Measurements from ENCODE around the gene ADAM12. TPM values are rescaled to one million over a fixed set of nuclear protein-coding genes. Genes with fewer than 3 reads are reported as not detected.

The ADAM12 gene
- total RNA-seq, 1 experiment from 2014 or later: 16.8 TPM

GRCh38 chr10:126422567-126422966, 34.3 kb upstream of the ADAM12 start:
- Histone ChIP-seq H3F3A (ENCODE audit: insufficient read depth, low read depth) (no peaks in the 10 kb centered on the region), H3K27me3 (ENCODE audit: insufficient read depth, low read depth) (no peaks in the 10 kb centered on the region), H3K9me2 (ENCODE audit: insufficient read depth) (no peaks in the 10 kb centered on the region), H3K36me3 (ENCODE audit: low read depth) (no peaks in the 10 kb centered on the region), H3K9me3 (ENCODE audit: insufficient read depth, low read depth) (peaks cover 6% of the 10 kb centered on the region; the same call in 1 of the 2 replicates), H2AFZ (no peak overlapping the region), H3K4me1 (replicated peaks; ENCODE audit: insufficient read depth) (peaks cover 10% of the 10 kb centered on the region; the same call in 1 of the 2 replicates), H4K20me1 (ENCODE audit: insufficient read depth) (no peaks in the 10 kb centered on the region), H3K79me2 (ENCODE audit: low read depth) (no peaks in the 10 kb centered on the region), H3K4me3 (no peak overlapping the region), H3K4me2 (no peak overlapping the region), H3K27ac (no peak overlapping the region)
- TF ChIP-seq EZH2 (IDR thresholded peaks at IDR 0.05; ENCODE audit: low read depth) (no peak), CTCF (conservative IDR thresholded peaks at IDR 0.05) (no peak)
- BruUV-seq (replicated peaks): no TSS peak
- intact Hi-C loops (cut with micrococcal nuclease; ENCODE audit: unreplicated experiment): no loop called here
- ChIA-PET POLR2A (ENCODE audit: unreplicated experiment) (interaction anchor here (0.7 kb wide), 1 partner anchor 192 kb away, joined by 3 read pairs; no protein-coding TSS in a partner anchor), CTCF (no interaction called here)
- DNase-seq: no peak

DNA sequence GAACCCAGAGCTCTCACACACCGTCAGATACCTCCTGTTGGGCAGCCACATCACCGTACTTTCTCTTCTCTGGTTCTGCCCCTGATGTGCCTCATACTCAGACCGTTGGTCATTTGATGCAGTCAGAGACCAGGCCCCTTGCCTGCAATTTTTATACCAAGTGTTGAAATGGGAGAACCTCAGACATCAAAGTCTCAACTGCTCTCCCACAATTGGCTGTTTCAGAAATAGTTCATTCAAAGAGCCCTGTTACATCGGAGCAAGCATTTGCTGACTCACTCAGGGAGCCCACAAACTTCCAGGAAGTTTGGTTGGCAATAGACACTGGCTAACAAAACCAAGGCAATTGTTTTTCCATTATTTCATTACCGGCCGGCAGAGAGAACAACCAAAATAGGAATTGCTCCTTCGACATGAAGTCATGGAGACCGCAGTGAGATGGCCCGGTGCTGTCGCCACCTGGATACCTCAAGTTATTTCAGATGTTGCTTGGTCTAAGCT, 33.5 kb upstream of the ADAM12 start:
- BruUV-seq (replicated peaks): no TSS peak
- CTCF ChIA-PET: no interaction called here

DNA sequence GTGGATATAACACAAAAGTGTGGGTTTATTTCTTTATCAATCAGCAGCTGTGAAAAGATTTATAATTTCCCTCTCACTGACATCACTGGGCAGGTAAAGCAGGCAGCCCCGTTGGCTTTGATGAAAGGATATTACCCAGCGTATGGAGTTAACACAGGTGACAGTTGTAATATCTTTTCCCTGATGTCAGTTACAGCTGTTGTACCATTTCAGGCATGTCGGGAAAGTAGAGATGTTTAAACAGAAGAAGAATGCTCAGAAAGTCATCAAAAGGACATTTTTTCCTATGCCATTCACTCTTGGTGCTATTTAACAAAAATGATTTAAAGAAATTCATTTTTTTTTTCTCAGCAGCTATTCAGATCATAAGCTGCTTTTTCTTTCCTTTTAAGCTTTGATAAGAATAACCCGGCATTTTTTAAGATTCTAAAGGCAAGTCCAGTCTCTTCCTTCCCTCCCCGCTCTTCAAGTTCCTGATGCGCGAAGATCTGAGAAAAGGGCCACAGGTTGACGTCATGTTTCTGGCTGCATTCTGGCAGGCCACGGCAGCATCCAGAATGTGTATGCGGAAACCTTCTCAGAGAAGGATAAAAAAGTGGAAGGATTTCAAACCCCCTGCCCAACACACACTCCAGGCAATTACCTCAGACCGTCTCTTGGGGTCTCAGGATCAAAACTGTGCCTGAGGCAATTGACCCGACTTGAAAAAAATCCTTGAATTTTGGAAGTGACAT, 32.5 kb upstream of the ADAM12 start:
- Histone ChIP-seq H3K27me3 (ENCODE audit: insufficient read depth, low read depth) (no peaks in the 10 kb centered on the region), H3F3A (ENCODE audit: insufficient read depth, low read depth) (no peaks in the 10 kb centered on the region), H3K4me2 (no peak overlapping the region), H4K20me1 (ENCODE audit: insufficient read depth) (no peaks in the 10 kb centered on the region), H3K9me2 (ENCODE audit: insufficient read depth) (no peaks in the 10 kb centered on the region), H2AFZ (no peak overlapping the region), H3K79me2 (ENCODE audit: low read depth) (no peaks in the 10 kb centered on the region), H3K27ac (no peak overlapping the region), H3K9me3 (ENCODE audit: insufficient read depth, low read depth) (peaks cover 6% of the 10 kb centered on the region; the same call in 1 of the 2 replicates), H3K4me3 (no peak overlapping the region), H3K36me3 (ENCODE audit: low read depth) (no peaks in the 10 kb centered on the region), H3K4me1 (replicated peaks; ENCODE audit: insufficient read depth) (peaks cover 10% of the 10 kb centered on the region; the same call in 1 of the 2 replicates)
- ChIA-PET POLR2A (ENCODE audit: unreplicated experiment) (interaction anchor here (0.6 kb wide), 1 partner anchor 182 kb away, joined by 3 read pairs; no protein-coding TSS in a partner anchor), CTCF (no interaction called here)
- no peak for DNase-seq
- BruUV-seq (replicated peaks): no TSS peak
- intact Hi-C loops (cut with micrococcal nuclease; ENCODE audit: unreplicated experiment): no loop called here
- no peak for TF ChIP-seq CTCF (conservative IDR thresholded peaks at IDR 0.05)
- no peak for TF ChIP-seq EZH2 (IDR thresholded peaks at IDR 0.05; ENCODE audit: low read depth)

More for the DNA sequence above, 33.5 kb upstream of the ADAM12 start:
- Histone ChIP-seq H3K79me2 (ENCODE audit: low read depth) (no peaks in the 10 kb centered on the region), H3K4me3 (no peak overlapping the region), H2AFZ (no peak overlapping the region), H3K4me2 (no peak overlapping the region), H4K20me1 (ENCODE audit: insufficient read depth) (no peaks in the 10 kb centered on the region), H3K27me3 (ENCODE audit: insufficient read depth, low read depth) (no peaks in the 10 kb centered on the region), H3K9me2 (ENCODE audit: insufficient read depth) (no peaks in the 10 kb centered on the region), H3K4me1 (replicated peaks; ENCODE audit: insufficient read depth) (peaks cover 10% of the 10 kb centered on the region; the same call in 1 of the 2 replicates), H3K36me3 (ENCODE audit: low read depth) (no peaks in the 10 kb centered on the region), H3K9me3 (ENCODE audit: insufficient read depth, low read depth) (peaks cover 6% of the 10 kb centered on the region; the same call in 1 of the 2 replicates), H3K27ac (no peak overlapping the region), H3F3A (ENCODE audit: insufficient read depth, low read depth) (no peaks in the 10 kb centered on the region)
- peak; percentile 38 to 46 for DNase-seq
- intact Hi-C loops (cut with micrococcal nuclease; ENCODE audit: unreplicated experiment): no loop called here
- TF ChIP-seq EZH2 (IDR thresholded peaks at IDR 0.05; ENCODE audit: low read depth) (no peak), CTCF (conservative IDR thresholded peaks at IDR 0.05) (no peak)
- POLR2A ChIA-PET (ENCODE audit: unreplicated experiment): interaction anchor here (0.6 to 0.7 kb wide), 2 partner anchors 181 to 192 kb away, joined by 3 read pairs; no protein-coding TSS in a partner anchor
